ENCODE results near the gene TDP2.

The TDP2 gene

DNA sequence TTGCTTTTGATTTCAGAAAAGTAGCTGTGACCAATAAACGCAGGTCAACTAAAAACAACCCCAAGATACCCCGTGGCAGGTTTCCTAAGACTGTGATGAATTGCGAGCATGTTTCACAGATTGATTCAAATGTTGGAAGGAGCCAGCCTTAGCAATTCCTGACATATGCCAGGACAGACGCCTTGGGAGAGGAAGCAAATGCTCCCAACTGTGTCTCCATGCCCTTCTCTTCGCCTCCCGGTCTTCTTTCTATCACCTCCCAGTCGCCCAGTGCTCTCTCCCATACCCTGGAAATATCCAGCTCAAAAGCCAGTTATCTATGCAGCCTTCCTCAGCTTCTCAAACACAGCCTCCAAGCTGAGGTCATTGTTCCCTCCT is 52.7 kb downstream of the TDP2 start:
- H3K27ac Mint-ChIP-seq, result no peak overlapping the region
- no peak for DNase-seq (ENCODE audit: low spot score)
- no peaks in the 10 kb centered on the region for H3K9me3 Mint-ChIP-seq
- H3K4me1 Mint-ChIP-seq (ENCODE audit: low read depth), result no peaks in the 10 kb centered on the region
- H3K36me3 Mint-ChIP-seq (ENCODE audit: low read depth), result no peaks in the 10 kb centered on the region
- peaks cover 10% of the 10 kb centered on the region for H3K27me3 Mint-ChIP-seq (ENCODE audit: low read depth)
- H3K4me3 Mint-ChIP-seq, result no peak overlapping the region

DNA sequence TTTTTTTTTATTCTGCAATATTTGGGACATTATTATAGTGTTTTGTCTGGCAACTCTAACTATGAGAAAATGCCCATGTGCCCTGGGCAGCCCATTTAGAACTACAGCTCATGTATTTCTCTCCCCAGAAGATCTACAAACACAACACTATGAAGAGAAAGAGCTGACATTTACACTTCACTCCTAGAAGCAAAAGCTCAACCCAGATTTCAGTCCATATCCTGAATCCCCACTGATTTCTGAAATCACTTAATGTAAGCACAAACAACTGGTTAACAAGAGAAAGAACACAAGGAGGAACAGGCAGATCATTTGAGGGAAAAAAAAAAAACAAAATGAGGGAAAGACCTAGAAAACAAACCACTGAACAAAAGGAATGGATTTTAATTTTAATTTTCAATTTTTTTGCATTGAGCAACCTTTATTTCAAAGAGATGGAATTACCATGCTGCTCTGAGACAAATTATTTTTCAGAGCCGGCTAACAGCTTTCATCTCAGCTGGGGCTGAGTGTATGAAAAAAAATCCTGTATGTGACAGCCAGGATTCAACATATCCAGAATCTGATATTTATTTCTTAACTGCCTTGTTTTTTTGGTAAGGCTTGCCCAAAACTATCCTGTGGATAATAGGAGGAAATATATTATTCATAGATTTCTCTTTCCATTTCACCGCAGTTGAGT is 53.2 kb downstream of the TDP2 start:
- H3K36me3 Mint-ChIP-seq (ENCODE audit: low read depth), result no peaks in the 10 kb centered on the region
- H3K27ac Mint-ChIP-seq, result no peak overlapping the region
- no peak overlapping the region for H3K4me3 Mint-ChIP-seq
- H3K4me1 Mint-ChIP-seq (ENCODE audit: low read depth), result no peaks in the 10 kb centered on the region
- no peaks in the 10 kb centered on the region for H3K9me3 Mint-ChIP-seq
- DNase-seq (ENCODE audit: low spot score), result no peak
- peaks cover 10% of the 10 kb centered on the region for H3K27me3 Mint-ChIP-seq (ENCODE audit: low read depth)

DNA sequence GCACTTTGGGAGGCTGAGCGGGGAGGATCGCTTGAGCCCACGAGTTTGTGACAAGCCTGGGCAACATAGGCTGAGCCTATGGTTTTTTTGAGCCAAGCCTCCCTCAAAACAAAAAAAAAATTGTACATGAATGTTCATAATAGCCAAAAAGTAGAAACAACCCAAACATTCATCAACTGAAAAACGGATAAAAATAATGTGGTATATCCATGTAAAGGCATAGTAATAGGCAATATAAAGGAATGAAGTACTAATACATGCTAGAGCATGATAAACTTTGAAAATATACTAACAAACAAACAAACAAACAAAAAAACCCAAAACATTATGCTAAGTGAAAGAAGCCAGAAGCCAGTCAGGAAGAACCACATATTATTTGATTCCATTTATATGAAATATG is 56.0 kb downstream of the TDP2 start:
- Mint-ChIP-seq H3K27ac (no peak overlapping the region), H3K9me3 (no peaks in the 10 kb centered on the region), H3K4me1 (ENCODE audit: low read depth) (no peaks in the 10 kb centered on the region), H3K36me3 (ENCODE audit: low read depth) (no peaks in the 10 kb centered on the region), H3K27me3 (ENCODE audit: low read depth) (peaks cover 12% of the 10 kb centered on the region), H3K4me3 (no peak overlapping the region)
- DNase-seq (ENCODE audit: low spot score), result no peak

GRCh38 chr6:24607310-24608105 is 59.2 kb downstream of the TDP2 start:
- Mint-ChIP-seq H3K4me3 (no peak overlapping the region), H3K9me3 (no peaks in the 10 kb centered on the region), H3K36me3 (ENCODE audit: low read depth) (no peaks in the 10 kb centered on the region), H3K27me3 (ENCODE audit: low read depth) (peaks cover 2% of the 10 kb centered on the region), H3K4me1 (ENCODE audit: low read depth) (no peaks in the 10 kb centered on the region), H3K27ac (no peak overlapping the region)
- no peak for DNase-seq (ENCODE audit: low spot score)

- H3K4me1 Mint-ChIP-seq (ENCODE audit: low read depth), result no peaks in the 10 kb centered on the region
- H3K36me3 Mint-ChIP-seq (ENCODE audit: low read depth), result no peaks in the 10 kb centered on the region
- H3K4me3 Mint-ChIP-seq, result no peak overlapping the region
- no peaks in the 10 kb centered on the region for H3K9me3 Mint-ChIP-seq
- no peak overlapping the region for H3K27ac Mint-ChIP-seq
- no peak for DNase-seq (ENCODE audit: low spot score)
- H3K27me3 Mint-ChIP-seq (ENCODE audit: low read depth), result peaks cover 2% of the 10 kb centered on the region
Observed at GRCh38 chr6:24606200-24606930, 60.3 kb downstream of the TDP2 start.

DNA sequence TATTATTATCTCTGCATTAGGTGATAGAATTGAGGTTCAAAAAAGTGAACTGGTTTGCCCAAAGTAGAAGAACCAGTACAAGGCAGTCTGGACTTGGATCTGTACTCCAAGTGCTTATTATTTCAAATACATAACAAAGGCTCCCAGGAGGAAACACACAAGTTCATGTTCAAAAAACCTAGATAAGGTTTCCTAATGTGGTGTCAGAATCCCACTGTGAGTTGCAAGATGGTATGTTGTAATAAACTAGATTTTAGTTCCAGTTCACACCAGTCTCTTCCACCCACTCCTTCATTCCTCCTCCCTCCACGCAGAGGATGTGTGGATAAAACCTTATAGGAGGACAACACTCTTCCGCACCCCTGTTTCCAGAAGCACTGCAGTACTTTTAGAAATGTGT is 63.5 kb downstream of the TDP2 start:
- H3K27me3 Mint-ChIP-seq (ENCODE audit: low read depth), result peaks cover 2% of the 10 kb centered on the region
- H3K9me3 Mint-ChIP-seq, result no peaks in the 10 kb centered on the region
- DNase-seq (ENCODE audit: low spot score), result no peak
- no peaks in the 10 kb centered on the region for H3K4me1 Mint-ChIP-seq (ENCODE audit: low read depth)
- H3K36me3 Mint-ChIP-seq (ENCODE audit: low read depth), result no peaks in the 10 kb centered on the region
- H3K27ac Mint-ChIP-seq, result no peak overlapping the region
- H3K4me3 Mint-ChIP-seq, result no peak overlapping the region

- no peaks in the 10 kb centered on the region for H3K9me3 Mint-ChIP-seq
- no peaks in the 10 kb centered on the region for H3K27me3 Mint-ChIP-seq (ENCODE audit: low read depth)
Observed at GRCh38 chr6:24600903-24601302, 65.8 kb downstream of the TDP2 start.

More at GRCh38 chr6:24600903-24601302, 65.8 kb downstream of the TDP2 start:
- H3K4me3 Mint-ChIP-seq, result no peak overlapping the region
- no peaks in the 10 kb centered on the region for H3K36me3 Mint-ChIP-seq (ENCODE audit: low read depth)
- no peak for DNase-seq (ENCODE audit: low spot score)
- H3K4me1 Mint-ChIP-seq (ENCODE audit: low read depth), result no peaks in the 10 kb centered on the region
- H3K27ac Mint-ChIP-seq, result no peak overlapping the region
